GM13976 (cell line): ENCODE data around the gene FBXO11.
"Not testable (repeated sequence)": the region's sequence is repeated elsewhere in the genome, so short reads cannot be mapped to it uniquely, and the experiment has no call there.

ENCODE experiments used
- DNase-seq: peaks from one replicate; pipeline ENCODE4 v3.0.0; 2012; ENCODE audit warnings: low spot score
- CTCF ChIP-seq: IDR thresholded peaks from 2 replicates; pipeline ENCODE4 v1.5.1; 2012; ENCODE audit warnings: borderline replicate concordance, mild to moderate bottlenecking; ENCODE audit not compliant: insufficient read depth; ENCODE audit errors: extremely low read depth, missing control alignments, control extremely low read depth
- in situ Hi-C: fragments of 300-500 bp; cut with MboI; formaldehyde crosslinking; loops from one replicate; pipeline ENCODE4 v1.12.0; 2022; ENCODE audit warnings: low sequenced_read_pairs, mixed read lengths, inconsistent platforms; ENCODE audit not compliant: unreplicated experiment

The FBXO11 gene

GRCh38 chr2:47864566-47864965 is 41.7 kb downstream of the FBXO11 start:
- no peak for TF ChIP-seq CTCF
- no peak for DNase-seq
- in situ Hi-C loops: no loop called here

- in situ Hi-C loops: no loop called here
Measured at GRCh38 chr2:47862949-47863348, 43.3 kb downstream of the FBXO11 start.

GRCh38 chr2:47853067-47853777 is 53.1 kb downstream of the FBXO11 start:
- in situ Hi-C loops: not testable (repeated sequence)

More at GRCh38 chr2:47862949-47863348, 43.3 kb downstream of the FBXO11 start:
- no peak for TF ChIP-seq CTCF
- no peak for DNase-seq

GRCh38 chr2:47850198-47850597 is 56.1 kb downstream of the FBXO11 start:
- in situ Hi-C loops: no loop called here
- no peak for TF ChIP-seq CTCF

More at GRCh38 chr2:47853067-47853777, 53.1 kb downstream of the FBXO11 start:
- not testable (repeated sequence) for DNase-seq

GRCh38 chr2:47849368-47849767 is 56.9 kb downstream of the FBXO11 start:
- TF ChIP-seq CTCF: no peak
- DNase-seq: no peak
- in situ Hi-C loops: no loop called here

More at GRCh38 chr2:47850198-47850597, 56.1 kb downstream of the FBXO11 start:
- no peak for DNase-seq

GRCh38 chr2:47844162-47844561 is 62.1 kb downstream of the FBXO11 start:
- no peak for DNase-seq
- TF ChIP-seq CTCF: no peak
- in situ Hi-C loops: no loop called here

- TF ChIP-seq CTCF: no peak
- no peak for DNase-seq
- in situ Hi-C loops: no loop called here
Measured at GRCh38 chr2:47843407-47843806, 62.9 kb downstream of the FBXO11 start.
